Astrocyte (in vitro differentiated cells and primary cell): ENCODE data around the gene BCR. TPM values are rescaled to one million over a fixed set of nuclear protein-coding genes. Genes with fewer than 3 reads are reported as not detected.
A peak's percentile ranks its signal among the peaks of the same experiment; 100 is the strongest.

Experiments
- DNase-seq: peaks from one replicate; pipeline ENCODE4 v3.0.0-alpha.2; 2010; ENCODE audit warnings: low read depth
- FAIRE-seq: peaks from 2 replicates; lab custom pipeline; 2011; peaks lifted over from hg19 to GRCh38; lab: Jason Lieb, UNC
- H2AFZ ChIP-seq: 2 replicates; pipeline ENCODE4 v1.6.0; 2012; ENCODE audit warnings: low read depth, low read length, inconsistent platforms
- H3K27ac ChIP-seq: 2 replicates; pipeline ENCODE4 v1.5.1; 2011; ENCODE audit warnings: low read depth, low read length, inconsistent platforms
- H3K27me3 ChIP-seq: 2 replicates; pipeline ENCODE4 v1.6.0; 2011; ENCODE audit warnings: low read length, inconsistent platforms; ENCODE audit not compliant: insufficient read depth
- H3K36me3 ChIP-seq: 2 replicates; pipeline ENCODE4 v1.5.1; 2011; ENCODE audit warnings: low read length, inconsistent platforms; ENCODE audit not compliant: insufficient read depth
- H3K4me1 ChIP-seq: 2 replicates; pipeline ENCODE4 v1.5.1; 2011; ENCODE audit warnings: low read length, inconsistent platforms; ENCODE audit not compliant: insufficient read depth
- H3K4me2 ChIP-seq: 2 replicates; pipeline ENCODE4 v1.6.0; 2012; ENCODE audit warnings: low read length, inconsistent platforms
- H3K4me3 ChIP-seq: 2 replicates; pipeline ENCODE4 v1.5.1; 2011; ENCODE audit warnings: low read depth, mild to moderate bottlenecking, low read length, inconsistent platforms; ENCODE audit not compliant: insufficient read depth
- H3K79me2 ChIP-seq: 2 replicates; pipeline ENCODE4 v1.6.0; 2012; ENCODE audit warnings: mild to moderate bottlenecking, low read length, inconsistent platforms; ENCODE audit not compliant: insufficient read depth
- H3K9ac ChIP-seq: 2 replicates; pipeline ENCODE4 v1.6.0; 2012; ENCODE audit warnings: mild to moderate bottlenecking, low read length, inconsistent platforms
- H3K9me3 ChIP-seq: 2 replicates; pipeline ENCODE4 v1.5.1; 2012; ENCODE audit warnings: low read depth, mild to moderate bottlenecking, low read length, inconsistent platforms; ENCODE audit not compliant: insufficient read depth
- H4K20me1 ChIP-seq: 2 replicates; pipeline ENCODE4 v1.6.0; 2012; ENCODE audit warnings: low read length, inconsistent platforms; ENCODE audit not compliant: insufficient read depth
- H3K27ac Mint-ChIP-seq: one replicate; pipeline ENCODE4 v1.8.0; 2021; ENCODE audit warnings: mild to moderate bottlenecking, mixed read lengths; ENCODE audit not compliant: unreplicated experiment
- H3K27me3 Mint-ChIP-seq: one replicate; pipeline ENCODE4 v1.8.0; 2021; ENCODE audit warnings: low read depth, mixed read lengths; ENCODE audit not compliant: unreplicated experiment
- H3K36me3 Mint-ChIP-seq: one replicate; pipeline ENCODE4 v1.8.0; 2021; ENCODE audit warnings: low read depth, mixed read lengths; ENCODE audit not compliant: unreplicated experiment
- H3K4me1 Mint-ChIP-seq: one replicate; pipeline ENCODE4 v1.8.0; 2021; ENCODE audit warnings: low read depth, mixed read lengths; ENCODE audit not compliant: unreplicated experiment
- H3K4me3 Mint-ChIP-seq: one replicate; pipeline ENCODE4 v1.8.0; 2021; ENCODE audit warnings: mild to moderate bottlenecking, moderate library complexity, mixed read lengths; ENCODE audit not compliant: unreplicated experiment
- H3K9me3 Mint-ChIP-seq: one replicate; pipeline ENCODE4 v1.8.0; 2021; ENCODE audit warnings: mild to moderate bottlenecking, mixed read lengths; ENCODE audit not compliant: unreplicated experiment
- CTCF ChIP-seq: IDR thresholded peaks from 2 replicates; pipeline ENCODE4 v1.5.1; 2011; ENCODE audit warnings: low read depth, mild to moderate bottlenecking, inconsistent platforms, low read length, moderate library complexity; ENCODE audit not compliant: insufficient read depth
- EZH2 ChIP-seq: IDR thresholded peaks from 2 replicates; pipeline ENCODE4 v1.6.1; 2012; ENCODE audit warnings: mild to moderate bottlenecking, low read length, inconsistent platforms; ENCODE audit not compliant: insufficient read depth
- total RNA-seq: library from RNA; stranded (reverse); gene quantifications from 2 replicates; pipeline ENCODE4 v1.2.1, GENCODE V29; 2021

Gene BCR
- total RNA-seq, 1 donor from 2014 or later: 48.9 TPM

DNA sequence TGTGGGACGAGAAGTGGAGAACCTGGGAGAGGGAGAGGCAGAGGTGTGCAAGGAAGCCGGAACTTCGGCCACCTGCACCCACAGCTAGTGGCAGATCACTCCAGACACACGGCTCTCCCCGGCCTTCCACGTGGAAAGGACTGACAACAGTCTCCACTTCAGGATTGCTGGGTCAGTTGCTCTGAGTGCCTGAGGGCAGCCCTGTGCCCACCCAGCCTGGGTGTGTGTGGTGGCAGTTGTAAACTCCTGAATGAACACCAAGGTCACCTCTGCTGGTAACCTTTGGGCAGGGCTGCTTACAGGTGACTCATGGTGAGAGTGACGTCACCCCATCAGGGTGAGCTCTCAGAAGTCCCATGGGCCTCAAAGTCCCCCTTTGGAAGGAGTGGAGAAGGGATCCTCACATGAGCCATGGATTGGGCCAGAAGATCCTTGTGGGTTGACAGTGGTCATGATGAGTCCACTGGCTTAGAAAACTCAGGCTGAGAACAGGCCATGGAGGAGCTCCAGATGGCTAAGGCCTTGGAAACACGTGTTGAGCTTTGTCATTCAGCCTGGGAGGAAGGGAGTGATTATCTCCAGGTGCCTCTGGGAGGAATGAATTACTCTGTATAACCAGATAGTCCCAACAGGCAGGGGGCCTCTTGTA, 71.3 kb downstream of the BCR start:
- no peak overlapping the region for H3K27ac Mint-ChIP-seq
- Histone ChIP-seq H3K27me3 (no peaks in the 10 kb centered on the region), H3K79me2 (peaks cover 53% of the 10 kb centered on the region), H3K36me3 (no peaks in the 10 kb centered on the region), H3K4me2 (no peak overlapping the region), H3K9ac (no peak overlapping the region), H3K4me1 (no peaks in the 10 kb centered on the region), H3K9me3 (no peaks in the 10 kb centered on the region), H3K4me3 (no peak overlapping the region), H3K27ac (no peak overlapping the region), H2AFZ (no peak overlapping the region), H4K20me1 (peaks cover 93% of the 10 kb centered on the region)
- H3K27me3 Mint-ChIP-seq: no peaks in the 10 kb centered on the region
- no peaks in the 10 kb centered on the region for H3K9me3 Mint-ChIP-seq
- TF ChIP-seq CTCF (no peak), EZH2 (no peak)
- H3K4me1 Mint-ChIP-seq: peaks cover 16% of the 10 kb centered on the region
- DNase-seq: peak; percentile 15
- H3K4me3 Mint-ChIP-seq: no peak overlapping the region
- no peak for FAIRE-seq
- H3K36me3 Mint-ChIP-seq: peaks cover 5% of the 10 kb centered on the region

DNA sequence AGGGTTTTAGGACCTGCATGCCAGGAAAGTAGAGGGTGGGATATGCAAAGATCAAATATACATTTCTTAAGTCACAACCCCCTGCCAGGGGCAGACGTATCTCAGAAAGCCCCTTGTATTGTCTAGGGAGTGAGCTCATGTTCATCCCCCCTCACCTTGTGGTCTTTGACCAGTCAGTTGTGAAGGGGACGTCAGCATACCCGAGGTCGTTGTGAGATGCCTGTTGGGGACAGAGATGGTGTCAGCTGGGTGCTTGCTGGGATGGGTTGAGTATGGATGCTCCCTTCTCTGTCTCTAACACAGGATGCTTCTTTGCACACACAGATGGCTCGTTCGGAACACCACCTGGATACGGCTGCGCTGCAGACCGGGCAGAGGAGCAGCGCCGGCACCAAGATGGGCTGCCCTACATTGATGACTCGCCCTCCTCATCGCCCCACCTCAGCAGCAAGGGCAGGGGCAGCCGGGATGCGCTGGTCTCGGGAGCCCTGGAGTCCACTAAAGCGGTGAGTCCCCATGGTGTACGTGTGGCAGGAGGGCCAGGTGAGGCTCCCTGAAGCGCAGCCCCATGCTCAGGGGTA, 73.3 kb downstream of the BCR start:
- Histone ChIP-seq H4K20me1 (peaks cover 93% of the 10 kb centered on the region), H3K4me2 (no peak overlapping the region), H3K4me1 (no peaks in the 10 kb centered on the region), H3K27ac (no peak overlapping the region), H3K27me3 (no peaks in the 10 kb centered on the region), H3K9ac (no peak overlapping the region), H3K36me3 (no peaks in the 10 kb centered on the region), H2AFZ (no peak overlapping the region), H3K9me3 (no peaks in the 10 kb centered on the region), H3K4me3 (no peak overlapping the region), H3K79me2 (peaks cover 36% of the 10 kb centered on the region)
- Mint-ChIP-seq H3K9me3 (no peaks in the 10 kb centered on the region), H3K27ac (no peak overlapping the region), H3K4me1 (peaks cover 18% of the 10 kb centered on the region), H3K27me3 (no peaks in the 10 kb centered on the region), H3K4me3 (no peak overlapping the region), H3K36me3 (peaks cover 10% of the 10 kb centered on the region)
- no peak for TF ChIP-seq EZH2
- TF ChIP-seq CTCF: no peak
- FAIRE-seq (no peak), DNase-seq (no peak)
